Left lobe of liver (tissue), 2 donors: ENCODE data around the gene PCDHGA11. TPM values are rescaled to one million over a fixed set of nuclear protein-coding genes. Genes with fewer than 3 reads are reported as not detected.
"Not testable (repeated sequence)": the region's sequence is repeated elsewhere in the genome, so short reads cannot be mapped to it uniquely, and the experiment has no call there.

Source experiments
- ATAC-seq: fragments of 200-7000 bp; cut with Tn5 transposase; one replicate; pipeline ENCODE4 v1.9.1; 2020; ENCODE audit warnings: mild to moderate bottlenecking, moderate library complexity
- DNase-seq: peaks from one replicate; pipeline ENCODE4 v3.0.0-alpha.2; 2020; ENCODE audit warnings: low spot score
- total RNA-seq: library from RNA; stranded (reverse); gene quantifications from one replicate; pipeline ENCODE4 v1.2.1, GENCODE V29; 2021
- donor health status: DM: no; HTN: no; CAD: no; lungs with moderate emphysema.
- donor health status: DM: no; HTN: yes; CAD: no.

PCDHGA11 gene
- total RNA-seq, 1 donor from 2014 or later: 0.68 TPM

- DNase-seq (peak; percentile 64), ATAC-seq (peak; percentile 99)
Measured at GRCh38 chr5:141397756-141398551, 22.9 kb upstream of the PCDHGA11 start, which contains the start of gene PCDHGB5. TSS of gene PCDHGB5 (plus strand) at chr5:141397947. CDS start at chr5:141398128, 181 bp downstream.

GRCh38 chr5:141398608-141399007 lies 22.2 kb upstream of the PCDHGA11 start:
- DNase-seq (no peak), ATAC-seq (no peak)

- ATAC-seq (no peak), DNase-seq (no peak)
Measured at GRCh38 chr5:141399555-141400258, 21.1 kb upstream of the PCDHGA11 start.

GRCh38 chr5:141402553-141403243 lies 18.2 kb upstream of the PCDHGA11 start, which contains the start of gene PCDHGA9:
TSS of gene PCDHGA9 (plus strand) at chr5:141402778. CDS start at chr5:141402953, 175 bp downstream.
- peak; percentile 66 for ATAC-seq
- DNase-seq: no peak

GRCh38 chr5:141403387-141403786 lies 17.5 kb upstream of the PCDHGA11 start:
- DNase-seq: no peak
- ATAC-seq: no peak

GRCh38 chr5:141407790-141408505 lies 12.9 kb upstream of the PCDHGA11 start, which contains the start of gene PCDHGB6:
TSS of gene PCDHGB6 (plus strand) at chr5:141408021. CDS start at chr5:141408203, 182 bp downstream.
- peak; percentile 94 for ATAC-seq

GRCh38 chr5:141409598-141410306 lies 11.1 kb upstream of the PCDHGA11 start:
- ATAC-seq (no peak), DNase-seq (no peak)

More at GRCh38 chr5:141407790-141408505, 12.9 kb upstream of the PCDHGA11 start, which contains the start of gene PCDHGB6:
- DNase-seq: peak; percentile 60

- ATAC-seq: no peak
- no peak for DNase-seq
Measured at GRCh38 chr5:141411575-141411974, 9.3 kb upstream of the PCDHGA11 start.

- DNase-seq (peak; percentile 62), ATAC-seq (peak; percentile 88)
Measured at GRCh38 chr5:141412854-141413539, 7.9 kb upstream of the PCDHGA11 start, which contains the start of gene PCDHGA10. TSS of gene PCDHGA10 (plus strand) at chr5:141412987. CDS start at chr5:141413176, 189 bp downstream.

- DNase-seq (no peak), ATAC-seq (peak; percentile 60)
Measured at GRCh38 chr5:141413540-141414069, 7.2 kb upstream of the PCDHGA11 start.

GRCh38 chr5:141414548-141415274 lies 6.1 kb upstream of the PCDHGA11 start:
- DNase-seq, ATAC-seq: not testable (repeated sequence)

GRCh38 chr5:141415275-141415618 lies 5.6 kb upstream of the PCDHGA11 start:
- ATAC-seq, DNase-seq: not testable (repeated sequence)

GRCh38 chr5:141417494-141418172 lies 3.2 kb upstream of the PCDHGA11 start, which contains the start of gene PCDHGB7:
TSS of gene PCDHGB7 (plus strand) at chr5:141417677. CDS start at chr5:141417860, 183 bp downstream.
- ATAC-seq: peak; percentile 75
- peak; percentile 61 for DNase-seq

- ATAC-seq (no peak), DNase-seq (no peak)
Measured at GRCh38 chr5:141419074-141419880, 1.6 kb upstream of the PCDHGA11 start.

- no peak for ATAC-seq
Measured at GRCh38 chr5:141421489-141421855, 621 bp downstream of the PCDHGA11 start.

GRCh38 chr5:141422742-141423291 lies 2.0 kb downstream of the PCDHGA11 start:
- ATAC-seq (no peak), DNase-seq (no peak)

More at GRCh38 chr5:141421489-141421855, 621 bp downstream of the PCDHGA11 start:
- no peak for DNase-seq
